ENCODE results near the gene FOXN1. TPM values are rescaled to one million over a fixed set of nuclear protein-coding genes. Genes with fewer than 3 reads are reported as not detected.

FOXN1 gene
- total and polyA plus RNA-seq, 2 of the 4 experiments (the other 2 are of a cell fraction) = not detected

DNA sequence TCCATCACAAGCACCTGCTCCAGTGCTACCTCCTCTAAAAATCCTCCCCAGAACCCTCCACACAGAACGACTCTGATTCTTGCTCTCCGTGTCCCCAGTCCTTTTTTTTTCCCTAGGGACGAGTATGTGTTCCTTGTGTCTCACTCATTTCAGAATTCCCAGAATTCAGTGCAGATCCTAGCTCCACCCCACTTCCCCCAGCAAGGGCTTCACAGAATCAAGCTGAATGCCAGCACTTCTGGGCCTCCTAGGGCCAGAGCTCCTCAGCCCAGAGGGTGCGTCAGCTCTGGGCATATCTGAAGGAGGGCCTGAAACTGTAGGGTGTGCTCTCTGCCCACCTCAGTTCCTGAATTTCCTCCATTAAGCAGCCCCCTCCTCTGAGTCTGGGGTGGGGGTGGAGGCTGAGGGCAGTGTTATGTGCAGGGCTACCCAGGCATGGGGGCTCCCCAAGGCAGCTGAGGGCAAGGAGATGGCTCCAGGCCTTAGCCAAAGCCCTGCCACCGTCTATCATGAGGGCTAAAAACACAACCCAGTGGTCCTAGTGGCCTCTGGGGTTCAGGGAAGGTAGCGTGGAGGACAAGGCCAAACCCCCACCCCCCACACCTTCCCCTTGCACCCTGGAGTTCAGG is 39.8 kb downstream of the FOXN1 start:
- Histone ChIP-seq H3K56ac (ENCODE audit: extremely low read depth, insufficient read depth, low read length) (no peak overlapping the region), H2AK9ac (replicated peaks; ENCODE audit: low read depth, low read length, poor library complexity) (no peak overlapping the region), H3K36me3 (ENCODE audit: control insufficient read depth, insufficient read depth, low read length) (peaks cover 8% of the 10 kb centered on the region; the same call in 1 of the 2 replicates), H2BK120ac (ENCODE audit: low read depth, low read length) (no peak overlapping the region), H4K5ac (ENCODE audit: low read depth, low read length) (no peak overlapping the region), H4K20me1 (ENCODE audit: insufficient read depth, low read length) (0 out of 2 replicates have a peak, but pooled peaks cover under 1% of the 10 kb centered on the region), H3K9ac (ENCODE audit: low read depth, low read length) (no peak overlapping the region), H4K91ac (ENCODE audit: insufficient read depth, low read depth, low read length) (no peak overlapping the region), H4K8ac (ENCODE audit: low read depth in 2 of 2, low read length in 2 of 2) (0 out of 4 replicates have a peak overlapping the region, but pooled peaks of 1 of the 2 experiments have one; percentile 14), H3K23ac (ENCODE audit: low read depth, low read length) (no peak overlapping the region), H3K27ac (ENCODE audit: insufficient read depth, low read length) (no peak overlapping the region), H2AK5ac (ENCODE audit: low read depth, low read length) (no peak overlapping the region), H2BK20ac (ENCODE audit: low read depth, low read length) (no peak overlapping the region), H3K9me3 (ENCODE audit: control insufficient read depth, insufficient read depth, low read length) (no peaks in the 10 kb centered on the region), H3K4ac (ENCODE audit: low read depth, low read length) (no peak overlapping the region), H3K79me1 (ENCODE audit: low read depth in 1 of 2, low read length in 2 of 2) (peaks cover 7 to 14% of the 10 kb centered on the region in 2 experiments; a peak in 2 of 4 replicates), H2AFZ (replicated peaks; ENCODE audit: low read length, poor library complexity) (peak overlapping the region; percentile 57), H3K14ac (replicated peaks; ENCODE audit: low read depth, low read length) (no peak overlapping the region), H3K4me2 (ENCODE audit: low read depth, low read length) (no peak overlapping the region), H3K9me1 (ENCODE audit: insufficient read depth, low read length) (no peaks in the 10 kb centered on the region), H2BK15ac (ENCODE audit: low read depth, low read length) (no peak overlapping the region), H2BK5ac (ENCODE audit: low read depth, low read length, poor library complexity, severe bottlenecking) (no peak overlapping the region), H3K4me3 (ENCODE audit: insufficient read depth, low read depth, low read length) (no peak overlapping the region), H3K27me3 (ENCODE audit: control insufficient read depth, insufficient read depth, low read length) (no peaks in the 10 kb centered on the region), H3K4me1 (ENCODE audit: control insufficient read depth, insufficient read depth, low read length) (no peaks in the 10 kb centered on the region; the same call in 1 of the 2 replicates), H3K18ac (ENCODE audit: low read depth, low read length) (no peak overlapping the region)
- ATAC-seq (ENCODE audit: low read depth) (no peak; the same call in 1 of the 2 replicates), DNase-seq (no peak)
- in situ Hi-C loops (cut with MboI; ENCODE audit: low sequenced_read_pairs) = no loop called here
- intact Hi-C loops (cut with micrococcal nuclease) = loop anchor here (10.0 kb wide), 1 partner anchor 141 kb away; the partner anchor contains the start of gene SLC46A1
- WGBS, 2 experiments (ENCODE audit: extremely low coverage in 2 of 2, insufficient read length in 1 of 2) = 68% methylated on average over 3 of the region's 6 CpGs; no CpG with 5 or more reads in 1 of the 2 experiments
- ChIA-PET CTCF (no interaction called here), POLR2A (ENCODE audit: unreplicated experiment) (no interaction called here)
- dilution Hi-C loops (cut with HindIII; ENCODE audit: low sequenced_read_pairs, unreplicated experiment) = no loop called here
- TF ChIP-seq RAD21 (IDR thresholded peaks at IDR 0.05; ENCODE audit: low read length) (no peak), RCOR1 (IDR thresholded peaks at IDR 0.05; ENCODE audit: insufficient replicate concordance, low read length) (no peak), MXI1 (IDR thresholded peaks at IDR 0.05; ENCODE audit: borderline replicate concordance, low read depth, low read length) (no peak), RFX5 (IDR thresholded peaks at IDR 0.05; ENCODE audit: low read depth, low read length) (no peak), MAFK (IDR thresholded peaks at IDR 0.05; ENCODE audit: low read depth, low read length) (no peak), NFE2L2 (IDR thresholded peaks at IDR 0.05; ENCODE audit: low read depth, low read length) (no peak), SMC3 (IDR thresholded peaks at IDR 0.05; ENCODE audit: low read depth, low read length) (no peak)
- TF ChIP-seq, protein P1, sequence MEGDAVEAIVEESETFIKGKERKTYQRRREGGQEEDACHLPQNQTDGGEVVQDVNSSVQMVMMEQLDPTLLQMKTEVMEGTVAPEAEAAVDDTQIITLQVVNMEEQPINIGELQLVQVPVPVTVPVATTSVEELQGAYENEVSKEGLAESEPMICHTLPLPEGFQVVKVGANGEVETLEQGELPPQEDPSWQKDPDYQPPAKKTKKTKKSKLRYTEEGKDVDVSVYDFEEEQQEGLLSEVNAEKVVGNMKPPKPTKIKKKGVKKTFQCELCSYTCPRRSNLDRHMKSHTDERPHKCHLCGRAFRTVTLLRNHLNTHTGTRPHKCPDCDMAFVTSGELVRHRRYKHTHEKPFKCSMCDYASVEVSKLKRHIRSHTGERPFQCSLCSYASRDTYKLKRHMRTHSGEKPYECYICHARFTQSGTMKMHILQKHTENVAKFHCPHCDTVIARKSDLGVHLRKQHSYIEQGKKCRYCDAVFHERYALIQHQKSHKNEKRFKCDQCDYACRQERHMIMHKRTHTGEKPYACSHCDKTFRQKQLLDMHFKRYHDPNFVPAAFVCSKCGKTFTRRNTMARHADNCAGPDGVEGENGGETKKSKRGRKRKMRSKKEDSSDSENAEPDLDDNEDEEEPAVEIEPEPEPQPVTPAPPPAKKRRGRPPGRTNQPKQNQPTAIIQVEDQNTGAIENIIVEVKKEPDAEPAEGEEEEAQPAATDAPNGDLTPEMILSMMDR (conservative IDR thresholded peaks at IDR 0.05; ENCODE audit: low read depth, low read length) = no peak
- TF ChIP-seq, protein P2, sequence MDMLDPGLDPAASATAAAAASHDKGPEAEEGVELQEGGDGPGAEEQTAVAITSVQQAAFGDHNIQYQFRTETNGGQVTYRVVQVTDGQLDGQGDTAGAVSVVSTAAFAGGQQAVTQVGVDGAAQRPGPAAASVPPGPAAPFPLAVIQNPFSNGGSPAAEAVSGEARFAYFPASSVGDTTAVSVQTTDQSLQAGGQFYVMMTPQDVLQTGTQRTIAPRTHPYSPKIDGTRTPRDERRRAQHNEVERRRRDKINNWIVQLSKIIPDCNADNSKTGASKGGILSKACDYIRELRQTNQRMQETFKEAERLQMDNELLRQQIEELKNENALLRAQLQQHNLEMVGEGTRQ (IDR thresholded peaks at IDR 0.05; ENCODE audit: low read depth, low read length) = no peak
- TF ChIP-seq, protein P3, sequence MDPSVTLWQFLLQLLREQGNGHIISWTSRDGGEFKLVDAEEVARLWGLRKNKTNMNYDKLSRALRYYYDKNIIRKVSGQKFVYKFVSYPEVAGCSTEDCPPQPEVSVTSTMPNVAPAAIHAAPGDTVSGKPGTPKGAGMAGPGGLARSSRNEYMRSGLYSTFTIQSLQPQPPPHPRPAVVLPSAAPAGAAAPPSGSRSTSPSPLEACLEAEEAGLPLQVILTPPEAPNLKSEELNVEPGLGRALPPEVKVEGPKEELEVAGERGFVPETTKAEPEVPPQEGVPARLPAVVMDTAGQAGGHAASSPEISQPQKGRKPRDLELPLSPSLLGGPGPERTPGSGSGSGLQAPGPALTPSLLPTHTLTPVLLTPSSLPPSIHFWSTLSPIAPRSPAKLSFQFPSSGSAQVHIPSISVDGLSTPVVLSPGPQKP (IDR thresholded peaks at IDR 0.05; ENCODE audit: borderline replicate concordance, low read depth, low read length) = no peak
- BruUV-seq (replicated peaks) = no TSS peak
